ENCODE data around the gene MEX3D. TPM values are rescaled to one million over a fixed set of nuclear protein-coding genes. Genes with fewer than 3 reads are reported as not detected.
A peak's percentile ranks its signal among the peaks of the same experiment; 100 is the strongest.
"Not testable (repeated sequence)": the region's sequence is repeated elsewhere in the genome, so short reads cannot be mapped to it uniquely, and the experiment has no call there.

Gene MEX3D
- total and polyA plus RNA-seq, 2 experiments from 2014 or later = 4.5 to 49.7 TPM

- no peak overlapping the region for H3K27ac ChIP-seq
- DNase-seq (ENCODE audit: low read depth in 1 of 2, low spot score in 1 of 2) = peak in 1 of 2 donors; percentile 25
These were observed 29.1 kb downstream of the MEX3D start for GRCh38 chr19:1538978-1539377.

DNA sequence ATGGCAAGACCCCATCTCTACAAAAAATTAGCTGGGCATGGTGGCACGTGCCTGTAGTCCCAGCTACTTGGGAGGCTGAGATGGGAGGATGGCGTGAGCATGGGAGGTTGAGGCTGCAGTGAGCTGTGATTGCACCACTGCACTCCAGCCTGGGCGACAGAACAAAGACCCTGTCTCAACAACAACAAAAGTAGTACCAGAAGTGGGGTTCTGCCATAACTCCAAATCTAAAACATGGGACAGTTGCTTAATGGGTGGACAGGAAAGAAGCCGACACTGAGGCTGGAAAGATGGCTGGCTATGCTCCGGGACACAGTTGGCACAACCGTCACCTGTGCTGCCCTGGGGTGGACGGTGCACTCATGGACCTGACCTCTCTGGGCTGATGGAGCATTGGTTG is 32.4 kb downstream of the MEX3D start:
- H3K9me3 ChIP-seq (ENCODE audit: low read depth); H3K36me3 ChIP-seq; H3K4me3 ChIP-seq; H3K27me3 ChIP-seq; H3K27ac ChIP-seq; H3K4me1 ChIP-seq (ENCODE audit: low read depth); DNase-seq (ENCODE audit: low read depth in 1 of 2, low spot score in 1 of 2): not testable (repeated sequence)

More at GRCh38 chr19:1538978-1539377, 29.1 kb downstream of the MEX3D start:
- no peaks in the 10 kb centered on the region for H3K9me3 ChIP-seq (ENCODE audit: low read depth)
- TF ChIP-seq, protein P1, sequence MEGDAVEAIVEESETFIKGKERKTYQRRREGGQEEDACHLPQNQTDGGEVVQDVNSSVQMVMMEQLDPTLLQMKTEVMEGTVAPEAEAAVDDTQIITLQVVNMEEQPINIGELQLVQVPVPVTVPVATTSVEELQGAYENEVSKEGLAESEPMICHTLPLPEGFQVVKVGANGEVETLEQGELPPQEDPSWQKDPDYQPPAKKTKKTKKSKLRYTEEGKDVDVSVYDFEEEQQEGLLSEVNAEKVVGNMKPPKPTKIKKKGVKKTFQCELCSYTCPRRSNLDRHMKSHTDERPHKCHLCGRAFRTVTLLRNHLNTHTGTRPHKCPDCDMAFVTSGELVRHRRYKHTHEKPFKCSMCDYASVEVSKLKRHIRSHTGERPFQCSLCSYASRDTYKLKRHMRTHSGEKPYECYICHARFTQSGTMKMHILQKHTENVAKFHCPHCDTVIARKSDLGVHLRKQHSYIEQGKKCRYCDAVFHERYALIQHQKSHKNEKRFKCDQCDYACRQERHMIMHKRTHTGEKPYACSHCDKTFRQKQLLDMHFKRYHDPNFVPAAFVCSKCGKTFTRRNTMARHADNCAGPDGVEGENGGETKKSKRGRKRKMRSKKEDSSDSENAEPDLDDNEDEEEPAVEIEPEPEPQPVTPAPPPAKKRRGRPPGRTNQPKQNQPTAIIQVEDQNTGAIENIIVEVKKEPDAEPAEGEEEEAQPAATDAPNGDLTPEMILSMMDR (IDR thresholded peaks at IDR 0.05; ENCODE audit: low read depth, low read length) = no peak
- peaks cover 3% of the 10 kb centered on the region for H3K27me3 ChIP-seq
- no peaks in the 10 kb centered on the region for H3K4me1 ChIP-seq (ENCODE audit: low read depth)
- no peaks in the 10 kb centered on the region for H3K36me3 ChIP-seq
- H3K4me3 ChIP-seq = no peak overlapping the region

GRCh38 chr19:1534972-1535371 is 33.2 kb downstream of the MEX3D start:
- no peaks in the 10 kb centered on the region for H3K36me3 ChIP-seq
- TF ChIP-seq, protein P1 (IDR thresholded peaks at IDR 0.05; ENCODE audit: low read depth, low read length) = no peak
- no peaks in the 10 kb centered on the region for H3K9me3 ChIP-seq (ENCODE audit: low read depth)
- no peaks in the 10 kb centered on the region for H3K4me1 ChIP-seq (ENCODE audit: low read depth)
- DNase-seq (ENCODE audit: low read depth in 1 of 2, low spot score in 1 of 2) = no peak
- H3K4me3 ChIP-seq = no peak overlapping the region
- H3K27ac ChIP-seq = no peak overlapping the region
- H3K27me3 ChIP-seq = peaks cover 8% of the 10 kb centered on the region

GRCh38 chr19:1533510-1534150 is 34.5 kb downstream of the MEX3D start:
- H3K9me3 ChIP-seq (ENCODE audit: low read depth) = no peaks in the 10 kb centered on the region
- peaks cover 20% of the 10 kb centered on the region for H3K27me3 ChIP-seq
- no peaks in the 10 kb centered on the region for H3K36me3 ChIP-seq
- no peak overlapping the region for H3K4me3 ChIP-seq
- TF ChIP-seq, protein P1 (IDR thresholded peaks at IDR 0.05; ENCODE audit: low read depth, low read length) = no peak
- no peak overlapping the region for H3K27ac ChIP-seq
- no peak for DNase-seq (ENCODE audit: low read depth in 1 of 2, low spot score in 1 of 2)
- no peaks in the 10 kb centered on the region for H3K4me1 ChIP-seq (ENCODE audit: low read depth)

DNA sequence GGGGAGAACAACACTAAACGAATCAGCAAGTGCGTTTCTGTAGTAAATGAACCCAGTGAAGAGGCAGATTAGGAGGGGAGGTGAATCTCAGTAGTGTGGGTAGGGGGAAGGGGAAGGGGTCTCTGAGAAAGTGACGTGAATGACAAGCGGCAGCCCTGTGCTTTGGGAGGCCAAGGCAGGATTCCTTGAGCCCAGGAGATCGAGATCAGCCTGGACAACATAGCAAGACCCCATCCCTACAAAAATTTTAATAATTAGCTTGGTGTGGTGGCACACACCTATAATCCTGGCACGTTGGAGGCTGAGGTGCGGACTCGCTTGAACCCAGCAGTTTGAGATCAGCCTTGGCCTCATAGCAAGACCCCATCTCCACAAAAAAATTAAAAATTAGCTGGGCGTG is 36.1 kb downstream of the MEX3D start:
- no peaks in the 10 kb centered on the region for H3K36me3 ChIP-seq
- H3K4me3 ChIP-seq = no peak overlapping the region
- TF ChIP-seq, protein P1 (IDR thresholded peaks at IDR 0.05; ENCODE audit: low read depth, low read length) = no peak
- DNase-seq (ENCODE audit: low read depth in 1 of 2, low spot score in 1 of 2) = no peak
- peaks cover 31% of the 10 kb centered on the region for H3K27me3 ChIP-seq
- H3K9me3 ChIP-seq (ENCODE audit: low read depth) = no peaks in the 10 kb centered on the region
- no peaks in the 10 kb centered on the region for H3K4me1 ChIP-seq (ENCODE audit: low read depth)
- no peak overlapping the region for H3K27ac ChIP-seq

DNA sequence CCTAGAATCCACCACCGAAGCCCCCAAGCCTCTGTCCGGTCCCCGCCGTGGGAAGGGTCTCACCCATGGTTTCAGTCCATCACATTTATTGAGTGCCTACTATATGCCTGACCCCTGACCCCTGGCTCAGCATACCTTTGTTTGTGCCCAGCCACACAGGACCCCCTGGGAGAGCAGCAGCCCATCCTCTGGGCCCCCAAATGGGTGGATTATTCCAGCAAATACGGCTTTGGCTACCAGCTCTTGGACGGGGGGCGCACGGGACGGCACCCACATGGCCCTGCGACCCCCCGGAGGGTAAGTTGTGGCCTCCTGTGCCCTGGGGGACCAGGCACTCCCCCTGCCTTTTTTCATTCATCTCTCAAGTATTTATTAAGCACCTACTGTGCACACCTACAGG is 36.5 kb downstream of the MEX3D start:
- no peaks in the 10 kb centered on the region for H3K9me3 ChIP-seq (ENCODE audit: low read depth)

DNA sequence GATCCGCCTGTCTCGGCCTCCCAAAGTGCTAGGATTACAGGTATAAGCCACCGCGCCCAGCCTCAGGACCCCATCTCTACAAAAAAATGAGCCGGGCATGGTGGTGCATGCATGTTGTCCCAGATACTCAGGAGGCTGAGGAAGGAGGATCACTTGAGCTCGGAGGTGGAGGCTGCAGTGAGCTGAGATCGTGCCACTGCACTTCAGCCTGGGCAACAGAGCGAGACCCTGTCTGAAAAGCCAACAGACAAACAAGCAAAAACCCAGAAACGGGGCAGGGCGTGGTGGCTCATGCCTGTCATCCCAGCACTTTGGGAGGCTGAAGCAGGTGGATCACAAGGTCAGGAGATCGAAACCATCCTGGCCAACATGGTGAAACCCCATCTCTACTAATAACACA is 37.3 kb downstream of the MEX3D start:
- not testable (repeated sequence) for H3K36me3 ChIP-seq; H3K9me3 ChIP-seq (ENCODE audit: low read depth); DNase-seq (ENCODE audit: low read depth in 1 of 2, low spot score in 1 of 2); H3K27ac ChIP-seq; H3K4me3 ChIP-seq; H3K4me1 ChIP-seq (ENCODE audit: low read depth)
- peaks cover 43% of the 10 kb centered on the region for H3K27me3 ChIP-seq

More for the DNA sequence above, 36.5 kb downstream of the MEX3D start:
- TF ChIP-seq, protein P1 (IDR thresholded peaks at IDR 0.05; ENCODE audit: low read depth, low read length) = no peak
- Histone ChIP-seq H3K4me3 (no peak overlapping the region), H3K27me3 (peaks cover 36% of the 10 kb centered on the region), H3K4me1 (ENCODE audit: low read depth) (no peaks in the 10 kb centered on the region), H3K36me3 (no peaks in the 10 kb centered on the region), H3K27ac (no peak overlapping the region)
- no peak for DNase-seq (ENCODE audit: low read depth in 1 of 2, low spot score in 1 of 2)
